H1 (cell line): ENCODE data around the gene S100A6. TPM values are rescaled to one million over a fixed set of nuclear protein-coding genes. Genes with fewer than 3 reads are reported as not detected.

Source experiments
- CTCF ChIA-PET: fragments of 300-600 bp; sonication (Branson Sonifier 250); formaldehyde crosslinking; loops from one replicate; lab custom pipeline; 2021; ENCODE audit not compliant: partially characterized antibody; lab: Charles Lee
- POLR2A ChIA-PET: fragments of 300-600 bp; sonication (Branson Sonifier 250); formaldehyde crosslinking; loops from one replicate; lab custom pipeline; 2021; ENCODE audit warnings: inconsistent platforms; ENCODE audit not compliant: partially characterized antibody; lab: Charles Lee
- DNase-seq, 2 experiments: peaks; one replicate each; pipeline versions ENCODE4 v3.0.0 to v3.0.0-alpha.2; 2010 to 2022; ENCODE audit warnings: low spot score in 2 of 2, low read depth in 1 of 2, mixed read lengths in 1 of 2
- FAIRE-seq: peaks from 2 replicates; lab custom pipeline; 2011; peaks lifted over from hg19 to GRCh38; lab: Jason Lieb, UNC
- H2AFZ ChIP-seq: 2 replicates; pipeline ENCODE4 v1.8.1; 2012; ENCODE audit warnings: low read length, inconsistent platforms
- H2AK5ac ChIP-seq: 2 replicates; pipeline ENCODE4 v1.6.1; 2013; ENCODE audit warnings: low read depth, low read length
- H2BK120ac ChIP-seq: replicated peaks from 2 replicates; pipeline ENCODE3; 2013; ENCODE audit warnings: low read depth, low read length, inconsistent platforms
- H2BK12ac ChIP-seq: 2 replicates; pipeline ENCODE4 v1.6.1; 2013; ENCODE audit warnings: low read depth, low read length
- H2BK15ac ChIP-seq: 2 replicates; pipeline ENCODE4 v1.6.1; 2013; ENCODE audit warnings: low read length
- H2BK20ac ChIP-seq: 2 replicates; pipeline ENCODE4 v1.6.1; 2013; ENCODE audit warnings: low read length
- H2BK5ac ChIP-seq: 2 replicates; pipeline ENCODE4 v1.6.1; 2013; ENCODE audit warnings: low read depth, low read length
- H3K14ac ChIP-seq: 2 replicates; pipeline ENCODE4 v1.6.1; 2013; ENCODE audit warnings: inconsistent platforms; ENCODE audit not compliant: insufficient read length
- H3K18ac ChIP-seq: 2 replicates; pipeline ENCODE4 v1.6.1; 2013; ENCODE audit warnings: low read length; ENCODE audit errors: extremely low read depth
- H3K23ac ChIP-seq: 2 replicates; pipeline ENCODE4 v1.6.1; 2013; ENCODE audit warnings: inconsistent platforms; ENCODE audit not compliant: insufficient read length
- H3K23me2 ChIP-seq: 2 replicates; pipeline ENCODE4 v1.6.1; 2013; ENCODE audit warnings: low read depth, low read length
- H3K27ac ChIP-seq: 2 replicates; pipeline ENCODE4 v1.6.1; 2011; ENCODE audit warnings: low read depth, low read length, inconsistent platforms
- H3K27me3 ChIP-seq, 4 experiments: replicated peaks in 1 of 4; 1 replicate in 1 of 4; 2 replicates in 3 of 4; pipeline versions ENCODE4 v1.6.1 to v1.8.1; 2011 to 2013; ENCODE audit warnings: low read length in 3 of 4, mild to moderate bottlenecking in 3 of 4, inconsistent platforms in 2 of 4, mixed read lengths in 2 of 4, moderate library complexity in 1 of 4; ENCODE audit not compliant: control insufficient read depth in 3 of 4, insufficient read depth in 3 of 4; ENCODE audit errors: extremely low read depth in 1 of 4
- H3K36me3 ChIP-seq, 4 experiments: 2 replicates each; pipeline versions ENCODE4 v1.6.1 to v1.8.1; 2011 to 2013; ENCODE audit warnings: mild to moderate bottlenecking in 4 of 4, low read length in 3 of 4, moderate library complexity in 2 of 4, control low read depth in 1 of 4, inconsistent platforms in 1 of 4; ENCODE audit not compliant: insufficient read depth in 4 of 4, control insufficient read depth in 2 of 4
- H3K4ac ChIP-seq: replicated peaks from 2 replicates; pipeline ENCODE3; 2013; ENCODE audit warnings: low read length, low read depth, mixed read lengths, inconsistent platforms; ENCODE audit not compliant: insufficient read length
- H3K4me1 ChIP-seq, 4 experiments: replicated peaks in 1 of 4; 1 replicate in 1 of 4; 2 replicates in 3 of 4; pipeline versions ENCODE4 v1.6.1 to v1.8.1; 2011 to 2013; ENCODE audit warnings: low read length in 3 of 4, inconsistent platforms in 2 of 4, mixed read lengths in 1 of 4; ENCODE audit not compliant: insufficient read depth in 4 of 4, control insufficient read depth in 3 of 4
- H3K4me2 ChIP-seq, 2 experiments: 2 replicates each; pipeline versions ENCODE4 v1.6.1 to v1.8.1; 2011 to 2013; ENCODE audit warnings: low read depth in 2 of 2, low read length in 2 of 2, control low read depth in 1 of 2, inconsistent platforms in 1 of 2, mild to moderate bottlenecking in 1 of 2; ENCODE audit not compliant: insufficient read depth in 1 of 2
- H3K4me3 ChIP-seq, 4 experiments: fragments of 200-600, 300-600 bp in 1 of 4; sonication (generic), shearing (Covaris generic), sonication (Bioruptor Twin) in 1 of 4; 2 replicates each; pipeline versions ENCODE4 v1.5.1 to v1.8.1; 2011 to 2016; ENCODE audit warnings: low read length in 4 of 4, low read depth in 3 of 4, control low read depth in 2 of 4, inconsistent platforms in 2 of 4, mild to moderate bottlenecking in 2 of 4, mixed read lengths in 1 of 4, moderate library complexity in 1 of 4; ENCODE audit not compliant: insufficient read depth in 2 of 4; ENCODE audit errors: extremely low read depth in 1 of 4
- H3K56ac ChIP-seq: replicated peaks from 2 replicates; pipeline ENCODE3; 2013; ENCODE audit warnings: low read depth, mild to moderate bottlenecking, mixed read lengths, low read length, inconsistent platforms; ENCODE audit not compliant: insufficient read length
- H3K79me1 ChIP-seq: 2 replicates; pipeline ENCODE4 v1.6.1; 2013; ENCODE audit warnings: low read depth, low read length, control low read depth
- H3K79me2 ChIP-seq, 2 experiments: 2 replicates each; pipeline versions ENCODE4 v1.6.1 to v1.8.1; 2012 to 2013; ENCODE audit warnings: low read length in 2 of 2, mild to moderate bottlenecking in 2 of 2, inconsistent platforms in 1 of 2; ENCODE audit not compliant: insufficient read depth in 2 of 2, control insufficient read depth in 1 of 2
- H3K9ac ChIP-seq, 4 experiments: replicated peaks in 1 of 4; 1 replicate in 1 of 4; 2 replicates in 3 of 4; pipeline versions ENCODE4 v1.6.1 to v1.8.1; 2011 to 2013; ENCODE audit warnings: low read depth in 3 of 4, low read length in 3 of 4, control low read depth in 2 of 4, mild to moderate bottlenecking in 2 of 4, moderate library complexity in 2 of 4, inconsistent platforms in 1 of 4; ENCODE audit errors: extremely low read depth in 1 of 4
- H3K9me3 ChIP-seq, 2 experiments: 2 replicates each; pipeline versions ENCODE4 v1.6.1 to v1.8.1; 2012 to 2013; ENCODE audit warnings: mild to moderate bottlenecking in 2 of 2, moderate library complexity in 2 of 2, control low read depth in 1 of 2, inconsistent platforms in 1 of 2, low read depth in 1 of 2, low read length in 1 of 2, mixed read lengths in 1 of 2; ENCODE audit not compliant: insufficient read depth in 2 of 2
- H4K20me1 ChIP-seq, 2 experiments: replicated peaks in 1 of 2; 2 replicates each; pipeline versions ENCODE3 to v1.8.1; 2011 to 2013; ENCODE audit warnings: inconsistent platforms in 2 of 2, low read length in 2 of 2, mild to moderate bottlenecking in 1 of 2; ENCODE audit not compliant: insufficient read depth in 2 of 2, control insufficient read depth in 1 of 2
- H4K5ac ChIP-seq: 2 replicates; pipeline ENCODE4 v1.6.1; 2013; ENCODE audit warnings: low read length, low read depth, mixed read lengths, inconsistent platforms; ENCODE audit not compliant: insufficient read length
- H4K8ac ChIP-seq: 2 replicates; pipeline ENCODE4 v1.8.0; 2013; ENCODE audit warnings: mild to moderate bottlenecking, moderate library complexity, low read length, inconsistent platforms; ENCODE audit not compliant: insufficient read depth; ENCODE audit errors: extremely low read depth
- H4K91ac ChIP-seq: replicated peaks from 2 replicates; pipeline ENCODE3; 2013; ENCODE audit warnings: low read length, mixed read lengths, inconsistent platforms; ENCODE audit not compliant: insufficient read length
- ATF3 ChIP-seq: IDR thresholded peaks from 2 replicates; pipeline ENCODE4 v1.6.1; 2011; ENCODE audit warnings: low read depth, mild to moderate bottlenecking, low read length; ENCODE audit not compliant: insufficient read depth
- BACH1 ChIP-seq: IDR thresholded peaks from 2 replicates; pipeline ENCODE4 v1.6.1; 2012; ENCODE audit warnings: low read length, improper control_type of control experiment
- CEBPB ChIP-seq: IDR thresholded peaks from 2 replicates; pipeline ENCODE4 v1.6.1; 2012; ENCODE audit warnings: low read depth, low read length
- CHD2 ChIP-seq: IDR thresholded peaks from 2 replicates; pipeline ENCODE4 v1.6.1; 2012; ENCODE audit warnings: low read length, improper control_type of control experiment
- CREB1 ChIP-seq: IDR thresholded peaks from 2 replicates; pipeline ENCODE4 v1.6.1; 2012; ENCODE audit warnings: inconsistent platforms
- HDAC2 ChIP-seq, 2 experiments: fragments of 300-600 bp in 1 of 2; sonication (generic) in 1 of 2; IDR thresholded peaks; 2 replicates each; pipeline ENCODE4 v1.6.1; 2011 to 2012; ENCODE audit warnings: low read depth in 2 of 2, low read length in 2 of 2, mild to moderate bottlenecking in 2 of 2, moderate library complexity in 2 of 2, borderline replicate concordance in 1 of 2, inconsistent platforms in 1 of 2
- NANOG ChIP-seq: IDR thresholded peaks from 2 replicates; pipeline ENCODE4 v1.6.1; 2011; ENCODE audit warnings: low read length, low read depth, mild to moderate bottlenecking, inconsistent platforms; ENCODE audit not compliant: insufficient read depth, poor library complexity, severe bottlenecking
- POLR2A ChIP-seq, 2 experiments: IDR thresholded peaks; 1 replicate in 1 of 2; 2 replicates in 1 of 2; pipeline ENCODE4 v1.6.1; 2011; ENCODE audit warnings: low read depth in 2 of 2, low read length in 2 of 2, mild to moderate bottlenecking in 2 of 2; ENCODE audit errors: control extremely low read depth in 1 of 2
- POLR2AphosphoS5 ChIP-seq: IDR thresholded peaks from 2 replicates; pipeline ENCODE4 v1.6.1; 2011; ENCODE audit warnings: low read depth, low read length
- POU5F1 ChIP-seq: IDR thresholded peaks from 2 replicates; pipeline ENCODE4 v1.6.1; 2011; ENCODE audit warnings: low read depth, mild to moderate bottlenecking, low read length, moderate library complexity
- RBBP5 ChIP-seq: IDR thresholded peaks from 2 replicates; pipeline ENCODE4 v1.7.1; 2012; ENCODE audit warnings: low read depth, mild to moderate bottlenecking, inconsistent platforms, low read length, moderate library complexity, borderline replicate concordance
- RNF2 ChIP-seq: fragments of 200-900, 300-1000 bp; sonication (generic); IDR thresholded peaks from 2 replicates; pipeline ENCODE4 v1.7.1; 2016; ENCODE audit warnings: borderline replicate concordance, low read depth, mild to moderate bottlenecking, antibody characterized with exemption, low read length; ENCODE audit not compliant: poor library complexity, severe bottlenecking; ENCODE audit errors: missing control alignments
- SP1 ChIP-seq: IDR thresholded peaks from 2 replicates; pipeline ENCODE4 v1.6.1; 2011; ENCODE audit warnings: low read depth, low read length
- TCF12 ChIP-seq: IDR thresholded peaks from 2 replicates; pipeline ENCODE4 v1.6.1; 2011; ENCODE audit warnings: low read depth, mild to moderate bottlenecking, low read length
- ZNF274 ChIP-seq: IDR thresholded peaks from 2 replicates; pipeline ENCODE4 v1.7.0; 2012; ENCODE audit warnings: low read length, borderline replicate concordance; ENCODE audit errors: extremely low read depth
- WGBS, 2 experiments: shearing (Covaris generic) in 1 of 2; methylation state at CpG; one replicate each; pipeline versions ENCODE4 v1.1.6 to v1.1.7; 2013 to 2015; ENCODE audit warnings: low lambda C conversion rate in 2 of 2, mixed read lengths in 2 of 2, inconsistent platforms in 1 of 2, low coverage in 1 of 2, missing lambda C conversion rate in 1 of 2; ENCODE audit not compliant: insufficient replicate concordance in 2 of 2, insufficient coverage in 1 of 2, insufficient read length in 1 of 2; ENCODE audit errors: extremely low coverage in 1 of 2, missing lambda C conversion rate in 1 of 2; 5-methylcytosine and 5-hydroxymethylcytosine counted together
- polyA plus RNA-seq, 7 experiments: library from polyadenylated mRNA; depleted of rRNA in 3 of 7; stranded (reverse) in 5 of 7; unstranded in 2 of 7; fragments of >200 nt in 5 of 7; fragments of 200-250 nt in 2 of 7; gene quantifications; 1 replicate in 5 of 7; 2 replicates in 1 of 7; 4 replicates in 1 of 7; pipeline versions ENCODE4 v1.2.1 to v1.2.3, GENCODE V29; 2011 to 2013; ENCODE audit warnings: missing spikeins in 2 of 7, mixed read lengths in 2 of 7
- total RNA-seq: library from RNA; stranded (reverse); fragmentation: NEBNext Ultra II Directional; extraction: Animal tissue kit (Norgen Biotek cat#: 25700); gene quantifications from 2 replicates; pipeline ENCODE4 v1.2.1, GENCODE V29; 2021

S100A6 gene
- total and polyA plus RNA-seq, 2 of the 8 experiments (the other 6 are each of a cell fraction or from before 2014, with no cell fraction given), result 11.1 to 63.0 TPM

GRCh38 chr1:153560241-153560640 is 24.4 kb upstream of the S100A6 start:
- DNase-seq, result no peak
- no peak overlapping the region for H3K4ac ChIP-seq
- POLR2A ChIA-PET, result interaction anchor here (1.3 kb wide), 1 partner anchor 10 kb away, joined by 5 read pairs; no protein-coding TSS in a partner anchor

More at GRCh38 chr1:153560241-153560640, 24.4 kb upstream of the S100A6 start:
- CTCF ChIA-PET, result interaction anchor here (1.0 to 5.9 kb wide), 8 partner anchors 8 to 68 kb away, joined by 3 to 55 read pairs (median 4); partner anchors contain the start of gene S100A6
- Histone ChIP-seq H3K14ac (no peak overlapping the region), H4K91ac (no peak overlapping the region), H4K5ac (no peak overlapping the region), H3K23me2 (no peaks in the 10 kb centered on the region), H2BK5ac (no peak overlapping the region), H3K9ac (no peak overlapping the region), H3K79me2 (no peaks in the 10 kb centered on the region), H4K8ac (no peak overlapping the region), H3K79me1 (no peaks in the 10 kb centered on the region), H3K27ac (no peak overlapping the region), H3K4me1 (no peaks in the 10 kb centered on the region), H3K27me3 (no peaks in the 10 kb centered on the region), H2AK5ac (no peak overlapping the region), H2BK20ac (no peak overlapping the region), H3K9me3 (no peaks in the 10 kb centered on the region), H4K20me1 (no peaks in the 10 kb centered on the region), H2AFZ (no peak overlapping the region), H2BK12ac (no peak overlapping the region), H3K23ac (no peak overlapping the region), H3K4me2 (no peak overlapping the region), H3K4me3 (no peak overlapping the region), H2BK15ac (no peak overlapping the region), H2BK120ac (no peak overlapping the region), H3K18ac (no peak overlapping the region), H3K36me3 (no peaks in the 10 kb centered on the region), H3K56ac (no peak overlapping the region)
- no peak for FAIRE-seq
- no peak for TF ChIP-seq ATF3
- no peak for TF ChIP-seq NANOG
- TF ChIP-seq ZNF274, result no peak
- TF ChIP-seq POU5F1, result no peak
- no peak for TF ChIP-seq POLR2A (IDR thresholded peaks at IDR 0.05; ENCODE audit: control extremely low read depth in 1 of 2, low read depth in 2 of 2, low read length in 2 of 2)
- TF ChIP-seq CREB1, result no peak
- no peak for TF ChIP-seq TCF12
- no peak for TF ChIP-seq RNF2
- no peak for TF ChIP-seq HDAC2 (IDR thresholded peaks at IDR 0.05; ENCODE audit: borderline replicate concordance in 1 of 2, low read depth in 2 of 2, low read length in 2 of 2)
- no peak for TF ChIP-seq RBBP5
- no peak for TF ChIP-seq SP1
- no peak for TF ChIP-seq CHD2
- no peak for TF ChIP-seq POLR2AphosphoS5
- TF ChIP-seq BACH1, result no peak
- no peak for TF ChIP-seq CEBPB
- WGBS, 2 experiments, result 92% methylated on average over 2 of the region's 2 CpGs; no CpG with 5 or more reads in 1 of the 2 experiments
